Measurements from ENCODE around the gene CYGB. TPM values are rescaled to one million over a fixed set of nuclear protein-coding genes. Genes with fewer than 3 reads are reported as not detected.
A peak's percentile ranks its signal among the peaks of the same experiment; 100 is the strongest.

Gene CYGB
- total and polyA plus RNA-seq, 4 donors, result 0.83 to 7.8 (median 1.4) TPM

DNA sequence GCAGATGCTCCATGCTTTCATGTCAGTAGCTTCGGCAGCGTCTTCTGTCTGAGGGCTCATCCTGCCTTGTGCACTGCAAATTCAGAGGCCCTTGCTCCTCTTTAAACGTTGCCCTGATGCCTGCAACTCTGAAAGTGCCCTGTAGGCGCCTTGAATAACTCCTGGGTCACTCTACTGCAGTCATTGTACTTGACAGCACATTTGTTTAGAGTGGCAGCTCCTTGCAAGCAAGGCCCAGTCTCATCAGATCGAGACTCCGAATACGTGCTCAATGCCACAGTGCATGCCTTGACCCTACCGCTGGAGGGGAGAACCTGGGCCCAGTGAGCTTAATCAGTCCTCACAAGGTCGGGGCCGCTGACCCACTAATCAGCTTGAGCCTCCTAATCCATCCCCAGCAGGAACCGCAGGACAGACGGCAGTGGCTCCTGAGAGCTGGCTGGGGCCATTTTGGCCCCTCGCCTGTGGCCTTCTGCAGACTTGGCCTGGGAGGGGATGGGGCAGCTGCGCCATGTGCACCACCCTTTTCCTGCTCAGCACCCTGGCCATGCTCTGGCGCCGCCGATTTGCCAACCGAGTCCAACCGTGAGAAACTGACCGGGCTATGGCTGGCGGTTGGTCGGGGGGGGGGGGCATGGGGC is 2.2 kb upstream of the CYGB start, which contains the start of gene PRCD:
TSS of gene PRCD (plus strand) at position 414 of the 641 bp plus-strand sequence. CDS start at position 512, 98 bp downstream.
- Histone ChIP-seq H3K9me3 (ENCODE audit: control insufficient read depth in 4 of 4, low read length in 3 of 4) (no peaks in the 10 kb centered on the region), H3K27me3 (ENCODE audit: control insufficient read depth in 4 of 4, insufficient read depth in 4 of 4, low read length in 3 of 4) (no peaks in the 10 kb centered on the region), H3K4me3 (ENCODE audit: low read depth in 1 of 3, low read length in 3 of 3) (peak within 1 kb of the TSS in 2 of 3 donors; percentile 9 to 14), H3K36me3 (ENCODE audit: control insufficient read depth in 4 of 4, insufficient read depth in 3 of 4, low read depth in 1 of 4, low read length in 3 of 4) (no peaks in the 10 kb centered on the region), H3K9ac (ENCODE audit: low read depth in 1 of 2, low read length in 2 of 2) (no peak within 1 kb of the TSS), H3K4me1 (ENCODE audit: control insufficient read depth in 4 of 4, insufficient read depth in 4 of 4, low read length in 3 of 4) (peaks cover 7 to 21% (median 13%) of the 10 kb centered on the region in 4 donors), H3K27ac (ENCODE audit: low read depth in 1 of 2, low read length in 2 of 2) (no peak within 1 kb of the TSS)
- TF ChIP-seq REST (IDR thresholded peaks at IDR 0.05) (no peak), JUND (IDR thresholded peaks at IDR 0.05) (no peak), RXRA (IDR thresholded peaks at IDR 0.05) (no peak), FOXA1 (IDR thresholded peaks at IDR 0.05) (no peak), SP1 (IDR thresholded peaks at IDR 0.05) (no peak), NR2F2 (IDR thresholded peaks at IDR 0.05) (no peak), TAF1 (conservative IDR thresholded peaks at IDR 0.05) (no peak), HNF4G (IDR thresholded peaks at IDR 0.05) (no peak), RAD21 (IDR thresholded peaks at IDR 0.05) (no peak), GABPA (IDR thresholded peaks at IDR 0.05 in 1 of 2, conservative IDR thresholded peaks at IDR 0.05 in 1 of 2) (no peak), HNF4A (conservative IDR thresholded peaks at IDR 0.05) (no peak), MAX (IDR thresholded peaks at IDR 0.05) (no peak), ZBTB33 (IDR thresholded peaks at IDR 0.05) (no peak), EGR1 (IDR thresholded peaks at IDR 0.05; ENCODE audit: low read depth in 2 of 2) (no peak), FOXA2 (IDR thresholded peaks at IDR 0.05) (no peak), ATF3 (IDR thresholded peaks at IDR 0.05) (no peak), YY1 (IDR thresholded peaks at IDR 0.05) (no peak)
- TF ChIP-seq, protein P1, sequence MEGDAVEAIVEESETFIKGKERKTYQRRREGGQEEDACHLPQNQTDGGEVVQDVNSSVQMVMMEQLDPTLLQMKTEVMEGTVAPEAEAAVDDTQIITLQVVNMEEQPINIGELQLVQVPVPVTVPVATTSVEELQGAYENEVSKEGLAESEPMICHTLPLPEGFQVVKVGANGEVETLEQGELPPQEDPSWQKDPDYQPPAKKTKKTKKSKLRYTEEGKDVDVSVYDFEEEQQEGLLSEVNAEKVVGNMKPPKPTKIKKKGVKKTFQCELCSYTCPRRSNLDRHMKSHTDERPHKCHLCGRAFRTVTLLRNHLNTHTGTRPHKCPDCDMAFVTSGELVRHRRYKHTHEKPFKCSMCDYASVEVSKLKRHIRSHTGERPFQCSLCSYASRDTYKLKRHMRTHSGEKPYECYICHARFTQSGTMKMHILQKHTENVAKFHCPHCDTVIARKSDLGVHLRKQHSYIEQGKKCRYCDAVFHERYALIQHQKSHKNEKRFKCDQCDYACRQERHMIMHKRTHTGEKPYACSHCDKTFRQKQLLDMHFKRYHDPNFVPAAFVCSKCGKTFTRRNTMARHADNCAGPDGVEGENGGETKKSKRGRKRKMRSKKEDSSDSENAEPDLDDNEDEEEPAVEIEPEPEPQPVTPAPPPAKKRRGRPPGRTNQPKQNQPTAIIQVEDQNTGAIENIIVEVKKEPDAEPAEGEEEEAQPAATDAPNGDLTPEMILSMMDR (IDR thresholded peaks at IDR 0.05; ENCODE audit: low read depth, low read length, missing input control), result no peak
- no peak for DNase-seq (ENCODE audit: low spot score)
- 86% methylated on average over 22 of the region's 22 CpGs for WGBS
